MM.1S (cell line): ENCODE measurements around the gene BRINP2.

Experiments used
- CTCF ChIP-seq: fragments of 300-600 bp; sonication (generic); IDR thresholded peaks from 2 replicates; pipeline ENCODE4 v1.5.1; 2016; ENCODE audit warnings: antibody characterized with exemption, low read length, mixed read lengths
- EZH2 ChIP-seq: fragments of 300-600 bp; sonication (generic); optimal IDR thresholded peaks from 2 replicates; pipeline ENCODE3; 2017; ENCODE audit warnings: low read depth, mild to moderate bottlenecking, antibody characterized with exemption, low read length, mixed read lengths
- EZH2phosphoT487 ChIP-seq: fragments of 300-600 bp; sonication (generic); IDR thresholded peaks from 2 replicates; pipeline ENCODE4 v1.6.1; 2018; ENCODE audit warnings: antibody characterized with exemption, low read length

GRCh38 chr1:177181631-177182291 is 11.0 kb downstream of the BRINP2 start:
- TF ChIP-seq CTCF (peak; percentile 96), EZH2 (no peak), EZH2phosphoT487 (no peak)
